Glutamatergic neuron (in vitro differentiated cells): ENCODE data around the gene EHF. TPM values are rescaled to one million over a fixed set of nuclear protein-coding genes. Genes with fewer than 3 reads are reported as not detected.

Experiments used
- DNase-seq: peaks from one replicate; pipeline ENCODE4 v3.0.0; 2022
- H3K27ac Mint-ChIP-seq: one replicate; pipeline ENCODE4 v1.8.0; 2020; ENCODE audit warnings: mild to moderate bottlenecking, mixed read lengths, inconsistent platforms; ENCODE audit not compliant: unreplicated experiment
- H3K27me3 Mint-ChIP-seq: one replicate; pipeline ENCODE4 v1.8.0; 2020; ENCODE audit warnings: mild to moderate bottlenecking, moderate library complexity, mixed read lengths, inconsistent platforms; ENCODE audit not compliant: unreplicated experiment
- H3K36me3 Mint-ChIP-seq: one replicate; pipeline ENCODE4 v1.8.0; 2020; ENCODE audit warnings: mild to moderate bottlenecking, mixed read lengths, inconsistent platforms; ENCODE audit not compliant: unreplicated experiment
- H3K4me1 Mint-ChIP-seq: one replicate; pipeline ENCODE4 v1.8.0; 2020; ENCODE audit warnings: mild to moderate bottlenecking, low read depth, mixed read lengths, inconsistent platforms; ENCODE audit not compliant: unreplicated experiment
- H3K4me3 Mint-ChIP-seq: one replicate; pipeline ENCODE4 v1.8.0; 2020; ENCODE audit warnings: mild to moderate bottlenecking, mixed read lengths, inconsistent platforms; ENCODE audit not compliant: unreplicated experiment
- H3K9me3 Mint-ChIP-seq: one replicate; pipeline ENCODE4 v1.8.0; 2020; ENCODE audit warnings: mild to moderate bottlenecking, moderate library complexity, mixed read lengths, inconsistent platforms; ENCODE audit not compliant: unreplicated experiment
- total RNA-seq: library from RNA; stranded (reverse); fragmentation: NEBNext Ultra II Directional; extraction: Animal tissue kit (Norgen Biotek cat#: 25700); gene quantifications from one replicate; pipeline ENCODE4 v1.2.1, GENCODE V29; 2021; ENCODE audit not compliant: unreplicated experiment
- TF ChIP-seq, protein P1 (sequence below): fragments of 200-600 bp; sonication (generic); IDR thresholded peaks from one replicate; pipeline ENCODE4 v1.5.0; 2021; ENCODE audit not compliant: partially characterized antibody, unreplicated experiment

The EHF gene
- total RNA-seq, 1 donor from 2014 or later = not detected

GRCh38 chr11:34616830-34617504 is 3.9 kb upstream of the EHF start:
- no peaks in the 10 kb centered on the region for H3K27me3 Mint-ChIP-seq

GRCh38 chr11:34618406-34618805 is 2.5 kb upstream of the EHF start:
- Mint-ChIP-seq H3K27me3 (no peaks in the 10 kb centered on the region), H3K4me3 (no peak overlapping the region), H3K27ac (no peak overlapping the region), H3K9me3 (peaks cover 2% of the 10 kb centered on the region), H3K4me1 (peaks cover 2% of the 10 kb centered on the region), H3K36me3 (no peaks in the 10 kb centered on the region)
- TF ChIP-seq, protein P1, sequence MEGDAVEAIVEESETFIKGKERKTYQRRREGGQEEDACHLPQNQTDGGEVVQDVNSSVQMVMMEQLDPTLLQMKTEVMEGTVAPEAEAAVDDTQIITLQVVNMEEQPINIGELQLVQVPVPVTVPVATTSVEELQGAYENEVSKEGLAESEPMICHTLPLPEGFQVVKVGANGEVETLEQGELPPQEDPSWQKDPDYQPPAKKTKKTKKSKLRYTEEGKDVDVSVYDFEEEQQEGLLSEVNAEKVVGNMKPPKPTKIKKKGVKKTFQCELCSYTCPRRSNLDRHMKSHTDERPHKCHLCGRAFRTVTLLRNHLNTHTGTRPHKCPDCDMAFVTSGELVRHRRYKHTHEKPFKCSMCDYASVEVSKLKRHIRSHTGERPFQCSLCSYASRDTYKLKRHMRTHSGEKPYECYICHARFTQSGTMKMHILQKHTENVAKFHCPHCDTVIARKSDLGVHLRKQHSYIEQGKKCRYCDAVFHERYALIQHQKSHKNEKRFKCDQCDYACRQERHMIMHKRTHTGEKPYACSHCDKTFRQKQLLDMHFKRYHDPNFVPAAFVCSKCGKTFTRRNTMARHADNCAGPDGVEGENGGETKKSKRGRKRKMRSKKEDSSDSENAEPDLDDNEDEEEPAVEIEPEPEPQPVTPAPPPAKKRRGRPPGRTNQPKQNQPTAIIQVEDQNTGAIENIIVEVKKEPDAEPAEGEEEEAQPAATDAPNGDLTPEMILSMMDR = no peak
- no peak for DNase-seq

More at GRCh38 chr11:34616830-34617504, 3.9 kb upstream of the EHF start:
- Mint-ChIP-seq H3K36me3 (no peaks in the 10 kb centered on the region), H3K4me3 (no peak overlapping the region), H3K27ac (no peak overlapping the region), H3K4me1 (peaks cover 2% of the 10 kb centered on the region), H3K9me3 (peaks cover 2% of the 10 kb centered on the region)
- no peak for DNase-seq
- TF ChIP-seq, protein P1 = no peak

GRCh38 chr11:34619062-34619516 is 1.8 kb upstream of the EHF start:
- no peak overlapping the region for H3K27ac Mint-ChIP-seq
- no peak for DNase-seq
- peaks cover 2% of the 10 kb centered on the region for H3K4me1 Mint-ChIP-seq
- H3K9me3 Mint-ChIP-seq = no peaks in the 10 kb centered on the region
- TF ChIP-seq, protein P1 = no peak
- H3K4me3 Mint-ChIP-seq = no peak overlapping the region
- no peaks in the 10 kb centered on the region for H3K36me3 Mint-ChIP-seq
- no peaks in the 10 kb centered on the region for H3K27me3 Mint-ChIP-seq

- Mint-ChIP-seq H3K36me3 (no peaks in the 10 kb centered on the region), H3K9me3 (no peaks in the 10 kb centered on the region), H3K4me3 (no peak overlapping the region), H3K27ac (no peak overlapping the region), H3K27me3 (no peaks in the 10 kb centered on the region), H3K4me1 (peaks cover 2% of the 10 kb centered on the region)
- TF ChIP-seq, protein P1 = no peak
- no peak for DNase-seq
These were observed 691 bp upstream of the EHF start for GRCh38 chr11:34620202-34620601.

GRCh38 chr11:34621876-34622275 is 983 bp downstream of the EHF start:
- Mint-ChIP-seq H3K27me3 (no peaks in the 10 kb centered on the region), H3K9me3 (no peaks in the 10 kb centered on the region), H3K27ac (no peak overlapping the region), H3K4me3 (no peak overlapping the region), H3K36me3 (no peaks in the 10 kb centered on the region), H3K4me1 (peaks cover 2% of the 10 kb centered on the region)
- TF ChIP-seq, protein P1 = no peak
- DNase-seq = no peak
